ENCODE results near the gene PRC1. TPM values are rescaled to one million over a fixed set of nuclear protein-coding genes. Genes with fewer than 3 reads are reported as not detected.
"Not testable (repeated sequence)": the region's sequence is repeated elsewhere in the genome, so short reads cannot be mapped to it uniquely, and the experiment has no call there.

PRC1 gene
- total RNA-seq, 2 experiments from 2014 or later = 89.2 to 90.3 TPM

GRCh38 chr15:91013701-91014100, 19.4 kb upstream of the PRC1 start:
- DNase-seq, H3K27me3 Mint-ChIP-seq, H3K27ac Mint-ChIP-seq, H3K9me3 Mint-ChIP-seq, H3K36me3 Mint-ChIP-seq, H3K4me3 Mint-ChIP-seq, H3K4me1 Mint-ChIP-seq: not testable (repeated sequence)

GRCh38 chr15:91007266-91007665, 12.9 kb upstream of the PRC1 start:
- Mint-ChIP-seq H3K9me3 (no peaks in the 10 kb centered on the region), H3K36me3 (peaks cover 17% of the 10 kb centered on the region), H3K4me3 (no peak overlapping the region), H3K4me1 (no peaks in the 10 kb centered on the region), H3K27ac (no peak overlapping the region), H3K27me3 (no peaks in the 10 kb centered on the region)
- no peak for DNase-seq

GRCh38 chr15:91001209-91001608, 6.9 kb upstream of the PRC1 start:
- Mint-ChIP-seq H3K9me3 (no peaks in the 10 kb centered on the region), H3K36me3 (peaks cover 27% of the 10 kb centered on the region), H3K4me1 (no peaks in the 10 kb centered on the region), H3K27ac (no peak overlapping the region), H3K27me3 (no peaks in the 10 kb centered on the region), H3K4me3 (no peak overlapping the region)
- DNase-seq = no peak

GRCh38 chr15:90998737-90999136, 4.4 kb upstream of the PRC1 start:
- H3K9me3 Mint-ChIP-seq = no peaks in the 10 kb centered on the region
- H3K27ac Mint-ChIP-seq = no peak overlapping the region
- no peak overlapping the region for H3K4me3 Mint-ChIP-seq
- H3K27me3 Mint-ChIP-seq = no peaks in the 10 kb centered on the region
- no peak for DNase-seq
- H3K4me1 Mint-ChIP-seq = peaks cover 4% of the 10 kb centered on the region
- H3K36me3 Mint-ChIP-seq = peaks cover 26% of the 10 kb centered on the region

GRCh38 chr15:90994059-90994416, 297 bp downstream of the PRC1 start:
- Mint-ChIP-seq H3K27ac (peak overlapping the region; percentile 99), H3K36me3 (peaks cover 29% of the 10 kb centered on the region), H3K4me1 (peaks cover 16% of the 10 kb centered on the region), H3K9me3 (no peaks in the 10 kb centered on the region), H3K4me3 (peak overlapping the region; percentile 99), H3K27me3 (peaks cover 2% of the 10 kb centered on the region)
- peak; percentile 33 for DNase-seq

- H3K4me1 Mint-ChIP-seq = peaks cover 23% of the 10 kb centered on the region
- H3K36me3 Mint-ChIP-seq = peaks cover 20% of the 10 kb centered on the region
- no peaks in the 10 kb centered on the region for H3K9me3 Mint-ChIP-seq
- no peak overlapping the region for H3K27ac Mint-ChIP-seq
- no peak overlapping the region for H3K4me3 Mint-ChIP-seq
- peaks cover 2% of the 10 kb centered on the region for H3K27me3 Mint-ChIP-seq
- no peak for DNase-seq
Observed at GRCh38 chr15:90991587-90992285, 2.6 kb downstream of the PRC1 start.

GRCh38 chr15:90990446-90990845, 3.9 kb downstream of the PRC1 start:
- peaks cover 2% of the 10 kb centered on the region for H3K27me3 Mint-ChIP-seq
- H3K4me3 Mint-ChIP-seq = no peak overlapping the region
- no peak for DNase-seq
- H3K4me1 Mint-ChIP-seq = peaks cover 20% of the 10 kb centered on the region
- no peak overlapping the region for H3K27ac Mint-ChIP-seq
- H3K9me3 Mint-ChIP-seq = no peaks in the 10 kb centered on the region
- H3K36me3 Mint-ChIP-seq = peaks cover 20% of the 10 kb centered on the region

GRCh38 chr15:90989040-90989768, 5.1 kb downstream of the PRC1 start:
- Mint-ChIP-seq H3K4me3 (no peak overlapping the region), H3K27ac (no peak overlapping the region)

GRCh38 chr15:90988296-90988695, 6.0 kb downstream of the PRC1 start:
- H3K27ac Mint-ChIP-seq = no peak overlapping the region
- no peak for DNase-seq
- H3K4me3 Mint-ChIP-seq = no peak overlapping the region
- peaks cover 20% of the 10 kb centered on the region for H3K36me3 Mint-ChIP-seq
- peaks cover 17% of the 10 kb centered on the region for H3K4me1 Mint-ChIP-seq
- no peaks in the 10 kb centered on the region for H3K9me3 Mint-ChIP-seq
- peaks cover 2% of the 10 kb centered on the region for H3K27me3 Mint-ChIP-seq

More at GRCh38 chr15:90989040-90989768, 5.1 kb downstream of the PRC1 start:
- H3K27me3 Mint-ChIP-seq = peaks cover 2% of the 10 kb centered on the region
- DNase-seq = no peak
- H3K9me3 Mint-ChIP-seq = no peaks in the 10 kb centered on the region
- peaks cover 19% of the 10 kb centered on the region for H3K4me1 Mint-ChIP-seq
- peaks cover 18% of the 10 kb centered on the region for H3K36me3 Mint-ChIP-seq

- H3K27ac Mint-ChIP-seq = no peak overlapping the region
- peaks cover 13% of the 10 kb centered on the region for H3K4me1 Mint-ChIP-seq
- H3K9me3 Mint-ChIP-seq = no peaks in the 10 kb centered on the region
- H3K27me3 Mint-ChIP-seq = peaks cover 2% of the 10 kb centered on the region
- peaks cover 21% of the 10 kb centered on the region for H3K36me3 Mint-ChIP-seq
- DNase-seq = no peak
- H3K4me3 Mint-ChIP-seq = no peak overlapping the region
Observed at GRCh38 chr15:90987561-90988141, 6.7 kb downstream of the PRC1 start.

- no peak for DNase-seq
- H3K4me1 Mint-ChIP-seq = peaks cover 13% of the 10 kb centered on the region
- H3K27ac Mint-ChIP-seq = no peak overlapping the region
- H3K36me3 Mint-ChIP-seq = peaks cover 22% of the 10 kb centered on the region
- H3K27me3 Mint-ChIP-seq = peaks cover 1% of the 10 kb centered on the region
- H3K4me3 Mint-ChIP-seq = no peak overlapping the region
- no peaks in the 10 kb centered on the region for H3K9me3 Mint-ChIP-seq
Observed at GRCh38 chr15:90986790-90987507, 7.4 kb downstream of the PRC1 start.

GRCh38 chr15:90982135-90982534, 12.2 kb downstream of the PRC1 start:
- DNase-seq = no peak
- H3K4me1 Mint-ChIP-seq = peaks cover 3% of the 10 kb centered on the region
- no peaks in the 10 kb centered on the region for H3K9me3 Mint-ChIP-seq
- peaks cover 48% of the 10 kb centered on the region for H3K36me3 Mint-ChIP-seq
- no peak overlapping the region for H3K27ac Mint-ChIP-seq
- no peak overlapping the region for H3K4me3 Mint-ChIP-seq
- no peaks in the 10 kb centered on the region for H3K27me3 Mint-ChIP-seq

- H3K36me3 Mint-ChIP-seq = peaks cover 48% of the 10 kb centered on the region
Observed at GRCh38 chr15:90981681-90982080, 12.7 kb downstream of the PRC1 start.

GRCh38 chr15:90979582-90979981, 14.8 kb downstream of the PRC1 start:
- DNase-seq = no peak
- Mint-ChIP-seq H3K4me1 (peaks cover 3% of the 10 kb centered on the region), H3K36me3 (peaks cover 59% of the 10 kb centered on the region), H3K4me3 (no peak overlapping the region), H3K27me3 (no peaks in the 10 kb centered on the region), H3K9me3 (no peaks in the 10 kb centered on the region), H3K27ac (no peak overlapping the region)

More at GRCh38 chr15:90981681-90982080, 12.7 kb downstream of the PRC1 start:
- Mint-ChIP-seq H3K4me1 (peaks cover 3% of the 10 kb centered on the region), H3K4me3 (no peak overlapping the region), H3K27me3 (no peaks in the 10 kb centered on the region), H3K27ac (no peak overlapping the region), H3K9me3 (no peaks in the 10 kb centered on the region)
- DNase-seq = no peak

- Mint-ChIP-seq H3K27me3 (no peaks in the 10 kb centered on the region), H3K27ac (no peak overlapping the region), H3K36me3 (peaks cover 46% of the 10 kb centered on the region)
Observed at GRCh38 chr15:90974216-90974615, 20.1 kb downstream of the PRC1 start.

More at GRCh38 chr15:90974216-90974615, 20.1 kb downstream of the PRC1 start:
- H3K4me1 Mint-ChIP-seq = no peaks in the 10 kb centered on the region
- H3K4me3 Mint-ChIP-seq = no peak overlapping the region
- H3K9me3 Mint-ChIP-seq = no peaks in the 10 kb centered on the region
- DNase-seq = no peak
